H1 (cell line): ENCODE measurements around the gene AMHR2. TPM values are rescaled to one million over a fixed set of nuclear protein-coding genes. Genes with fewer than 3 reads are reported as not detected.

Source experiments
- CTCF ChIA-PET: fragments of 300-600 bp; sonication (Branson Sonifier 250); formaldehyde crosslinking; loops from one replicate; lab custom pipeline; 2021; ENCODE audit not compliant: partially characterized antibody; lab: Charles Lee
- POLR2A ChIA-PET: fragments of 300-600 bp; sonication (Branson Sonifier 250); formaldehyde crosslinking; loops from one replicate; lab custom pipeline; 2021; ENCODE audit warnings: inconsistent platforms; ENCODE audit not compliant: partially characterized antibody; lab: Charles Lee
- DNase-seq, 2 experiments: peaks; one replicate each; pipeline versions ENCODE4 v3.0.0 to v3.0.0-alpha.2; 2010 to 2022; ENCODE audit warnings: low spot score in 2 of 2, low read depth in 1 of 2, mixed read lengths in 1 of 2
- FAIRE-seq: peaks from 2 replicates; lab custom pipeline; 2011; peaks lifted over from hg19 to GRCh38; lab: Jason Lieb, UNC
- H2AFZ ChIP-seq: 2 replicates; pipeline ENCODE4 v1.8.1; 2012; ENCODE audit warnings: low read length, inconsistent platforms
- H2AK5ac ChIP-seq: 2 replicates; pipeline ENCODE4 v1.6.1; 2013; ENCODE audit warnings: low read depth, low read length
- H2BK120ac ChIP-seq: replicated peaks from 2 replicates; pipeline ENCODE3; 2013; ENCODE audit warnings: low read depth, low read length, inconsistent platforms
- H2BK12ac ChIP-seq: 2 replicates; pipeline ENCODE4 v1.6.1; 2013; ENCODE audit warnings: low read depth, low read length
- H2BK15ac ChIP-seq: 2 replicates; pipeline ENCODE4 v1.6.1; 2013; ENCODE audit warnings: low read length
- H2BK20ac ChIP-seq: 2 replicates; pipeline ENCODE4 v1.6.1; 2013; ENCODE audit warnings: low read length
- H2BK5ac ChIP-seq: 2 replicates; pipeline ENCODE4 v1.6.1; 2013; ENCODE audit warnings: low read depth, low read length
- H3K14ac ChIP-seq: 2 replicates; pipeline ENCODE4 v1.6.1; 2013; ENCODE audit warnings: inconsistent platforms; ENCODE audit not compliant: insufficient read length
- H3K18ac ChIP-seq: 2 replicates; pipeline ENCODE4 v1.6.1; 2013; ENCODE audit warnings: low read length; ENCODE audit errors: extremely low read depth
- H3K23ac ChIP-seq: 2 replicates; pipeline ENCODE4 v1.6.1; 2013; ENCODE audit warnings: inconsistent platforms; ENCODE audit not compliant: insufficient read length
- H3K23me2 ChIP-seq: 2 replicates; pipeline ENCODE4 v1.6.1; 2013; ENCODE audit warnings: low read depth, low read length
- H3K27ac ChIP-seq: 2 replicates; pipeline ENCODE4 v1.6.1; 2011; ENCODE audit warnings: low read depth, low read length, inconsistent platforms
- H3K27me3 ChIP-seq, 4 experiments: replicated peaks in 1 of 4; 1 replicate in 1 of 4; 2 replicates in 3 of 4; pipeline versions ENCODE4 v1.6.1 to v1.8.1; 2011 to 2013; ENCODE audit warnings: low read length in 3 of 4, mild to moderate bottlenecking in 3 of 4, inconsistent platforms in 2 of 4, mixed read lengths in 2 of 4, moderate library complexity in 1 of 4; ENCODE audit not compliant: control insufficient read depth in 3 of 4, insufficient read depth in 3 of 4; ENCODE audit errors: extremely low read depth in 1 of 4
- H3K36me3 ChIP-seq, 4 experiments: 2 replicates each; pipeline versions ENCODE4 v1.6.1 to v1.8.1; 2011 to 2013; ENCODE audit warnings: mild to moderate bottlenecking in 4 of 4, low read length in 3 of 4, moderate library complexity in 2 of 4, control low read depth in 1 of 4, inconsistent platforms in 1 of 4; ENCODE audit not compliant: insufficient read depth in 4 of 4, control insufficient read depth in 2 of 4
- H3K4ac ChIP-seq: replicated peaks from 2 replicates; pipeline ENCODE3; 2013; ENCODE audit warnings: low read length, low read depth, mixed read lengths, inconsistent platforms; ENCODE audit not compliant: insufficient read length
- H3K4me1 ChIP-seq, 4 experiments: replicated peaks in 1 of 4; 1 replicate in 1 of 4; 2 replicates in 3 of 4; pipeline versions ENCODE4 v1.6.1 to v1.8.1; 2011 to 2013; ENCODE audit warnings: low read length in 3 of 4, inconsistent platforms in 2 of 4, mixed read lengths in 1 of 4; ENCODE audit not compliant: insufficient read depth in 4 of 4, control insufficient read depth in 3 of 4
- H3K4me2 ChIP-seq, 2 experiments: 2 replicates each; pipeline versions ENCODE4 v1.6.1 to v1.8.1; 2011 to 2013; ENCODE audit warnings: low read depth in 2 of 2, low read length in 2 of 2, control low read depth in 1 of 2, inconsistent platforms in 1 of 2, mild to moderate bottlenecking in 1 of 2; ENCODE audit not compliant: insufficient read depth in 1 of 2
- H3K4me3 ChIP-seq, 4 experiments: fragments of 200-600, 300-600 bp in 1 of 4; sonication (generic), shearing (Covaris generic), sonication (Bioruptor Twin) in 1 of 4; 2 replicates each; pipeline versions ENCODE4 v1.5.1 to v1.8.1; 2011 to 2016; ENCODE audit warnings: low read length in 4 of 4, low read depth in 3 of 4, control low read depth in 2 of 4, inconsistent platforms in 2 of 4, mild to moderate bottlenecking in 2 of 4, mixed read lengths in 1 of 4, moderate library complexity in 1 of 4; ENCODE audit not compliant: insufficient read depth in 2 of 4; ENCODE audit errors: extremely low read depth in 1 of 4
- H3K56ac ChIP-seq: replicated peaks from 2 replicates; pipeline ENCODE3; 2013; ENCODE audit warnings: low read depth, mild to moderate bottlenecking, mixed read lengths, low read length, inconsistent platforms; ENCODE audit not compliant: insufficient read length
- H3K79me1 ChIP-seq: 2 replicates; pipeline ENCODE4 v1.6.1; 2013; ENCODE audit warnings: low read depth, low read length, control low read depth
- H3K79me2 ChIP-seq, 2 experiments: 2 replicates each; pipeline versions ENCODE4 v1.6.1 to v1.8.1; 2012 to 2013; ENCODE audit warnings: low read length in 2 of 2, mild to moderate bottlenecking in 2 of 2, inconsistent platforms in 1 of 2; ENCODE audit not compliant: insufficient read depth in 2 of 2, control insufficient read depth in 1 of 2
- H3K9ac ChIP-seq, 4 experiments: replicated peaks in 1 of 4; 1 replicate in 1 of 4; 2 replicates in 3 of 4; pipeline versions ENCODE4 v1.6.1 to v1.8.1; 2011 to 2013; ENCODE audit warnings: low read depth in 3 of 4, low read length in 3 of 4, control low read depth in 2 of 4, mild to moderate bottlenecking in 2 of 4, moderate library complexity in 2 of 4, inconsistent platforms in 1 of 4; ENCODE audit errors: extremely low read depth in 1 of 4
- H3K9me3 ChIP-seq, 2 experiments: 2 replicates each; pipeline versions ENCODE4 v1.6.1 to v1.8.1; 2012 to 2013; ENCODE audit warnings: mild to moderate bottlenecking in 2 of 2, moderate library complexity in 2 of 2, control low read depth in 1 of 2, inconsistent platforms in 1 of 2, low read depth in 1 of 2, low read length in 1 of 2, mixed read lengths in 1 of 2; ENCODE audit not compliant: insufficient read depth in 2 of 2
- H4K20me1 ChIP-seq, 2 experiments: replicated peaks in 1 of 2; 2 replicates each; pipeline versions ENCODE3 to v1.8.1; 2011 to 2013; ENCODE audit warnings: inconsistent platforms in 2 of 2, low read length in 2 of 2, mild to moderate bottlenecking in 1 of 2; ENCODE audit not compliant: insufficient read depth in 2 of 2, control insufficient read depth in 1 of 2
- H4K5ac ChIP-seq: 2 replicates; pipeline ENCODE4 v1.6.1; 2013; ENCODE audit warnings: low read length, low read depth, mixed read lengths, inconsistent platforms; ENCODE audit not compliant: insufficient read length
- H4K8ac ChIP-seq: 2 replicates; pipeline ENCODE4 v1.8.0; 2013; ENCODE audit warnings: mild to moderate bottlenecking, moderate library complexity, low read length, inconsistent platforms; ENCODE audit not compliant: insufficient read depth; ENCODE audit errors: extremely low read depth
- H4K91ac ChIP-seq: replicated peaks from 2 replicates; pipeline ENCODE3; 2013; ENCODE audit warnings: low read length, mixed read lengths, inconsistent platforms; ENCODE audit not compliant: insufficient read length
- MAX ChIP-seq: IDR thresholded peaks from 2 replicates; pipeline ENCODE4 v1.6.1; 2012; ENCODE audit warnings: inconsistent platforms
- TEAD4 ChIP-seq: IDR thresholded peaks from 2 replicates; pipeline ENCODE4 v1.6.1; 2012; ENCODE audit warnings: low read depth, low read length, inconsistent platforms, mixed read lengths
- WGBS, 2 experiments: shearing (Covaris generic) in 1 of 2; methylation state at CpG; one replicate each; pipeline versions ENCODE4 v1.1.6 to v1.1.7; 2013 to 2015; ENCODE audit warnings: low lambda C conversion rate in 2 of 2, mixed read lengths in 2 of 2, inconsistent platforms in 1 of 2, low coverage in 1 of 2, missing lambda C conversion rate in 1 of 2; ENCODE audit not compliant: insufficient replicate concordance in 2 of 2, insufficient coverage in 1 of 2, insufficient read length in 1 of 2; ENCODE audit errors: extremely low coverage in 1 of 2, missing lambda C conversion rate in 1 of 2; 5-methylcytosine and 5-hydroxymethylcytosine counted together
- polyA plus RNA-seq, 7 experiments: library from polyadenylated mRNA; depleted of rRNA in 3 of 7; stranded (reverse) in 5 of 7; unstranded in 2 of 7; fragments of >200 nt in 5 of 7; fragments of 200-250 nt in 2 of 7; gene quantifications; 1 replicate in 5 of 7; 2 replicates in 1 of 7; 4 replicates in 1 of 7; pipeline versions ENCODE4 v1.2.1 to v1.2.3, GENCODE V29; 2011 to 2013; ENCODE audit warnings: missing spikeins in 2 of 7, mixed read lengths in 2 of 7
- total RNA-seq: library from RNA; stranded (reverse); fragmentation: NEBNext Ultra II Directional; extraction: Animal tissue kit (Norgen Biotek cat#: 25700); gene quantifications from 2 replicates; pipeline ENCODE4 v1.2.1, GENCODE V29; 2021

Gene AMHR2
- total and polyA plus RNA-seq, 2 of the 8 experiments (the other 6 are each of a cell fraction or from before 2014, with no cell fraction given) = 0.29 to 0.35 TPM

- H3K56ac ChIP-seq = no peak overlapping the region
- no peaks in the 10 kb centered on the region for H3K23me2 ChIP-seq
- no peak overlapping the region for H3K4me3 ChIP-seq
- DNase-seq (no peak), FAIRE-seq (no peak)
- no peak overlapping the region for H3K4ac ChIP-seq
- no peak overlapping the region for H3K18ac ChIP-seq
- no peak overlapping the region for H4K91ac ChIP-seq
- 73% methylated on average over 5 of the region's 5 CpGs; no CpG with 5 or more reads in 1 of the 2 experiments for WGBS, 2 experiments
- peaks cover 30 to 94% (median 67%) of the 10 kb centered on the region in 4 experiments for H3K36me3 ChIP-seq
- H3K9me3 ChIP-seq = no peaks in the 10 kb centered on the region
- H3K27me3 ChIP-seq = no peaks in the 10 kb centered on the region
- H3K23ac ChIP-seq = no peak overlapping the region
- no peak overlapping the region for H2BK15ac ChIP-seq
- no peak overlapping the region for H3K9ac ChIP-seq
- no peak overlapping the region for H3K27ac ChIP-seq
- TF ChIP-seq MAX (no peak), TEAD4 (no peak)
- H3K4me1 ChIP-seq = peaks cover 0 to 7% (median 3%) of the 10 kb centered on the region in 4 experiments; a peak in 5 of 7 replicates
- peaks cover 26 to 27% of the 10 kb centered on the region in 2 experiments for H4K20me1 ChIP-seq
- ChIA-PET CTCF (interaction anchor here (0.8 to 9.0 kb wide), 7 partner anchors 12 to 156 kb away, joined by 3 to 105 read pairs (median 5); partner anchors contain the start of gene NPFF), POLR2A (interaction anchor here (1.6 to 67.0 kb wide), 3 partner anchors 11 to 144 kb away, joined by 3 to 3397 read pairs (median 3397); partner anchors contain the start of genes MAP3K12, NPFF, PCBP2 and PRR13)
- no peak overlapping the region for H2BK5ac ChIP-seq
- H3K79me1 ChIP-seq = no peaks in the 10 kb centered on the region; the same call in 1 of the 2 replicates
- H2BK20ac ChIP-seq = no peak overlapping the region
- H4K5ac ChIP-seq = no peak overlapping the region
- H3K4me2 ChIP-seq = no peak overlapping the region
- no peak overlapping the region for H4K8ac ChIP-seq
- no peak overlapping the region for H2AFZ ChIP-seq
- no peak overlapping the region for H2BK120ac ChIP-seq
- no peak overlapping the region for H3K14ac ChIP-seq
- no peak overlapping the region for H2BK12ac ChIP-seq
- H2AK5ac ChIP-seq = no peak overlapping the region
- peaks cover 0 to 13% of the 10 kb centered on the region in 2 experiments; a peak in 1 of 4 replicates for H3K79me2 ChIP-seq
Measured at GRCh38 chr12:53479331-53479730, 55.7 kb downstream of the AMHR2 start.
